Cardiac ventricle fibroblast (primary cell): ENCODE data around the gene CFC1. TPM values are rescaled to one million over a fixed set of nuclear protein-coding genes. Genes with fewer than 3 reads are reported as not detected.

Experiments used
- total RNA-seq: library from RNA; depleted of rRNA; stranded (reverse); fragments of >200 nt; gene quantifications from 2 replicates; pipeline ENCODE4 v1.2.3, GENCODE V29; 2015

CFC1 gene
- total RNA-seq, result not detected in 2 replicates

GRCh38 chr2:130599393-130599792 is at the start of gene CFC1:
Gene CFC1 (minus strand): TSS chr2:130599575. CDS start chr2:130599287, 288 bp downstream.

GRCh38 chr2:130611140-130611539 is 11.8 kb upstream of the CFC1 start, which contains the start of gene POTEJ:
Gene POTEJ (plus strand): TSS chr2:130611440. CDS start chr2:130611533, 93 bp downstream.

Other genes starting within 250 kb of the CFC1 start
- gene PTPN18, start 243.5 kb downstream of the CFC1 start, total RNA-seq, result 17.6 and 30.6 TPM in 2 replicates
- not detected in 2 replicates for gene POTEI, start 90.2 kb downstream of the CFC1 start, total RNA-seq
- gene CFC1B, start 78.4 kb downstream of the CFC1 start, total RNA-seq, result not detected in 2 replicates
- not detected in 2 replicates for gene POTEJ, start 11.9 kb upstream of the CFC1 start, total RNA-seq
- not detected in 2 replicates for gene GPR148, start 129.5 kb upstream of the CFC1 start, total RNA-seq
- gene AMER3, start 156.0 kb upstream of the CFC1 start, total RNA-seq, result not detected in 2 replicates
- gene ARHGEF4, start 237.3 kb upstream of the CFC1 start, total RNA-seq, result 6.2 and 8.2 TPM in 2 replicates